ENCODE data around the gene NEURL3. TPM values are rescaled to one million over a fixed set of nuclear protein-coding genes. Genes with fewer than 3 reads are reported as not detected.

NEURL3 gene
- total RNA-seq, 2 donors from 2014 or later: 2.5 to 2.6 TPM

GRCh38 chr2:96523659-96524481 lies 18.7 kb upstream of the NEURL3 start:
- H3K36me3 ChIP-seq: no peaks in the 10 kb centered on the region
- no peak for DNase-seq

GRCh38 chr2:96522304-96523203 lies 17.4 kb upstream of the NEURL3 start:
- no peak for DNase-seq
- TF ChIP-seq CTCF (IDR thresholded peaks at IDR 0.05): no peak
- Histone ChIP-seq H3K9me3 (no peaks in the 10 kb centered on the region), H3K9ac (ENCODE audit: low read depth in 2 of 2, low read length in 2 of 2) (no peak overlapping the region), H3K4me3 (no peak overlapping the region), H3K36me3 (no peaks in the 10 kb centered on the region), H3K4me1 (no peaks in the 10 kb centered on the region), H3K27me3 (no peaks in the 10 kb centered on the region), H3K27ac (no peak overlapping the region)
- intact Hi-C loops (cut with DNase I): no loop called here

More at GRCh38 chr2:96523659-96524481, 18.7 kb upstream of the NEURL3 start:
- Histone ChIP-seq H3K9ac (ENCODE audit: low read depth in 2 of 2, low read length in 2 of 2) (no peak overlapping the region), H3K27me3 (no peaks in the 10 kb centered on the region), H3K9me3 (no peaks in the 10 kb centered on the region), H3K4me3 (no peak overlapping the region), H3K4me1 (no peaks in the 10 kb centered on the region), H3K27ac (no peak overlapping the region)
- intact Hi-C loops (cut with DNase I): no loop called here
- TF ChIP-seq CTCF (IDR thresholded peaks at IDR 0.05): no peak

GRCh38 chr2:96521219-96521618 lies 16.1 kb upstream of the NEURL3 start:
- H3K4me3 ChIP-seq: no peak overlapping the region
- no peak overlapping the region for H3K27ac ChIP-seq
- no peaks in the 10 kb centered on the region for H3K27me3 ChIP-seq
- H3K9ac ChIP-seq (ENCODE audit: low read depth in 2 of 2, low read length in 2 of 2): no peak overlapping the region
- no peaks in the 10 kb centered on the region for H3K4me1 ChIP-seq
- intact Hi-C loops (cut with DNase I): no loop called here
- TF ChIP-seq CTCF (IDR thresholded peaks at IDR 0.05): no peak
- DNase-seq: no peak
- no peaks in the 10 kb centered on the region for H3K9me3 ChIP-seq
- H3K36me3 ChIP-seq: no peaks in the 10 kb centered on the region

GRCh38 chr2:96520697-96521096 lies 15.5 kb upstream of the NEURL3 start:
- intact Hi-C loops (cut with DNase I): no loop called here
- no peak overlapping the region for H3K4me3 ChIP-seq
- no peaks in the 10 kb centered on the region for H3K36me3 ChIP-seq
- no peaks in the 10 kb centered on the region for H3K27me3 ChIP-seq
- no peaks in the 10 kb centered on the region for H3K9me3 ChIP-seq
- TF ChIP-seq CTCF (IDR thresholded peaks at IDR 0.05): no peak
- H3K9ac ChIP-seq (ENCODE audit: low read depth in 2 of 2, low read length in 2 of 2): no peak overlapping the region
- H3K4me1 ChIP-seq: no peaks in the 10 kb centered on the region
- no peak overlapping the region for H3K27ac ChIP-seq
- no peak for DNase-seq

GRCh38 chr2:96520231-96520630 lies 15.1 kb upstream of the NEURL3 start:
- H3K4me1 ChIP-seq: no peaks in the 10 kb centered on the region
- H3K27ac ChIP-seq: no peak overlapping the region
- no peak for DNase-seq
- no peak for TF ChIP-seq CTCF (IDR thresholded peaks at IDR 0.05)
- no peaks in the 10 kb centered on the region for H3K36me3 ChIP-seq
- H3K9me3 ChIP-seq: no peaks in the 10 kb centered on the region
- H3K4me3 ChIP-seq: no peak overlapping the region
- no peak overlapping the region for H3K9ac ChIP-seq (ENCODE audit: low read depth in 2 of 2, low read length in 2 of 2)
- intact Hi-C loops (cut with DNase I): no loop called here
- no peaks in the 10 kb centered on the region for H3K27me3 ChIP-seq
